ENCODE measurements around the gene FAM219A.
A peak's percentile ranks its signal among the peaks of the same experiment; 100 is the strongest.

The FAM219A gene

GRCh38 chr9:34437006-34437925 lies 21.1 kb downstream of the FAM219A start:
- Histone ChIP-seq H3K27me3 (ENCODE audit: insufficient read depth, insufficient read length) (no peaks in the 10 kb centered on the region), H3K4me1 (ENCODE audit: insufficient read depth, insufficient read length) (no peaks in the 10 kb centered on the region), H3K9ac (ENCODE audit: insufficient read length, low read depth) (no peak overlapping the region), H3K9me3 (ENCODE audit: insufficient read depth, low read length) (no peaks in the 10 kb centered on the region), H3K36me3 (ENCODE audit: insufficient read depth, insufficient read length, low read length) (peaks cover 5% of the 10 kb centered on the region), H3K4me3 (ENCODE audit: insufficient read length, low read depth) (no peak overlapping the region)
- DNase-seq (ENCODE audit: low read depth, low spot score), result peak; percentile 87
- TF ChIP-seq ZNF274 (IDR thresholded peaks at IDR 0.05; ENCODE audit: low read depth, low read length), result no peak
- TF ChIP-seq SUZ12 (IDR thresholded peaks at IDR 0.05; ENCODE audit: extremely low read depth, insufficient read depth, insufficient read length), result no peak
- TF ChIP-seq YY1 (IDR thresholded peaks at IDR 0.05; ENCODE audit: insufficient read depth, insufficient read length), result no peak

- Histone ChIP-seq H3K36me3 (ENCODE audit: insufficient read depth, insufficient read length, low read length) (peaks cover 20% of the 10 kb centered on the region), H3K27me3 (ENCODE audit: insufficient read depth, insufficient read length) (no peaks in the 10 kb centered on the region), H3K4me1 (ENCODE audit: insufficient read depth, insufficient read length) (no peaks in the 10 kb centered on the region), H3K9ac (ENCODE audit: insufficient read length, low read depth) (no peak overlapping the region), H3K4me3 (ENCODE audit: insufficient read length, low read depth) (no peak overlapping the region), H3K9me3 (ENCODE audit: insufficient read depth, low read length) (no peaks in the 10 kb centered on the region)
- TF ChIP-seq YY1 (IDR thresholded peaks at IDR 0.05; ENCODE audit: insufficient read depth, insufficient read length), result no peak
- TF ChIP-seq ZNF274 (IDR thresholded peaks at IDR 0.05; ENCODE audit: low read depth, low read length), result no peak
- TF ChIP-seq SUZ12 (IDR thresholded peaks at IDR 0.05; ENCODE audit: extremely low read depth, insufficient read depth, insufficient read length), result no peak
- no peak for DNase-seq (ENCODE audit: low read depth, low spot score)
Measured at GRCh38 chr9:34431667-34432066, 26.7 kb downstream of the FAM219A start.

- H3K9ac ChIP-seq (ENCODE audit: insufficient read length, low read depth), result no peak overlapping the region
- H3K27me3 ChIP-seq (ENCODE audit: insufficient read depth, insufficient read length), result no peaks in the 10 kb centered on the region
- TF ChIP-seq ZNF274 (IDR thresholded peaks at IDR 0.05; ENCODE audit: low read depth, low read length) (no peak), SUZ12 (IDR thresholded peaks at IDR 0.05; ENCODE audit: extremely low read depth, insufficient read depth, insufficient read length) (no peak), YY1 (IDR thresholded peaks at IDR 0.05; ENCODE audit: insufficient read depth, insufficient read length) (no peak)
- H3K4me3 ChIP-seq (ENCODE audit: insufficient read length, low read depth), result no peak overlapping the region
- H3K4me1 ChIP-seq (ENCODE audit: insufficient read depth, insufficient read length), result no peaks in the 10 kb centered on the region
- H3K9me3 ChIP-seq (ENCODE audit: insufficient read depth, low read length), result no peaks in the 10 kb centered on the region
- peak; percentile 58 for DNase-seq (ENCODE audit: low read depth, low spot score)
- peaks cover 20% of the 10 kb centered on the region for H3K36me3 ChIP-seq (ENCODE audit: insufficient read depth, insufficient read length, low read length)
Measured at GRCh38 chr9:34430843-34431437, 27.4 kb downstream of the FAM219A start.

GRCh38 chr9:34428325-34428958 lies 29.9 kb downstream of the FAM219A start:
- Histone ChIP-seq H3K27me3 (ENCODE audit: insufficient read depth, insufficient read length) (no peaks in the 10 kb centered on the region), H3K4me1 (ENCODE audit: insufficient read depth, insufficient read length) (no peaks in the 10 kb centered on the region), H3K4me3 (ENCODE audit: insufficient read length, low read depth) (no peak overlapping the region), H3K9ac (ENCODE audit: insufficient read length, low read depth) (no peak overlapping the region), H3K36me3 (ENCODE audit: insufficient read depth, insufficient read length, low read length) (peaks cover 20% of the 10 kb centered on the region), H3K9me3 (ENCODE audit: insufficient read depth, low read length) (no peaks in the 10 kb centered on the region)
- TF ChIP-seq YY1 (IDR thresholded peaks at IDR 0.05; ENCODE audit: insufficient read depth, insufficient read length) (no peak), SUZ12 (IDR thresholded peaks at IDR 0.05; ENCODE audit: extremely low read depth, insufficient read depth, insufficient read length) (no peak)
- no peak for DNase-seq (ENCODE audit: low read depth, low spot score)

- Histone ChIP-seq H3K4me3 (ENCODE audit: insufficient read length, low read depth) (no peak overlapping the region), H3K27me3 (ENCODE audit: insufficient read depth, insufficient read length) (no peaks in the 10 kb centered on the region), H3K9ac (ENCODE audit: insufficient read length, low read depth) (no peak overlapping the region), H3K36me3 (ENCODE audit: insufficient read depth, insufficient read length, low read length) (peaks cover 20% of the 10 kb centered on the region), H3K4me1 (ENCODE audit: insufficient read depth, insufficient read length) (no peaks in the 10 kb centered on the region), H3K9me3 (ENCODE audit: insufficient read depth, low read length) (no peaks in the 10 kb centered on the region)
- TF ChIP-seq ZNF274 (IDR thresholded peaks at IDR 0.05; ENCODE audit: low read depth, low read length), result no peak
- TF ChIP-seq YY1 (IDR thresholded peaks at IDR 0.05; ENCODE audit: insufficient read depth, insufficient read length), result no peak
- no peak for TF ChIP-seq SUZ12 (IDR thresholded peaks at IDR 0.05; ENCODE audit: extremely low read depth, insufficient read depth, insufficient read length)
- no peak for DNase-seq (ENCODE audit: low read depth, low spot score)
Measured at GRCh38 chr9:34426347-34427074, 31.9 kb downstream of the FAM219A start.

- no peak for DNase-seq (ENCODE audit: low read depth, low spot score)
- Histone ChIP-seq H3K9me3 (ENCODE audit: insufficient read depth, low read length) (no peaks in the 10 kb centered on the region), H3K4me3 (ENCODE audit: insufficient read length, low read depth) (no peak overlapping the region), H3K9ac (ENCODE audit: insufficient read length, low read depth) (no peak overlapping the region), H3K4me1 (ENCODE audit: insufficient read depth, insufficient read length) (no peaks in the 10 kb centered on the region), H3K36me3 (ENCODE audit: insufficient read depth, insufficient read length, low read length) (peaks cover 4% of the 10 kb centered on the region), H3K27me3 (ENCODE audit: insufficient read depth, insufficient read length) (no peaks in the 10 kb centered on the region)
- TF ChIP-seq SUZ12 (IDR thresholded peaks at IDR 0.05; ENCODE audit: extremely low read depth, insufficient read depth, insufficient read length), result no peak
- no peak for TF ChIP-seq YY1 (IDR thresholded peaks at IDR 0.05; ENCODE audit: insufficient read depth, insufficient read length)
Measured at GRCh38 chr9:34419716-34420504, 38.5 kb downstream of the FAM219A start.
